ENCODE data around the gene HLA-G. TPM values are rescaled to one million over a fixed set of nuclear protein-coding genes. Genes with fewer than 3 reads are reported as not detected.

Gene HLA-G
- total and polyA plus RNA-seq, 2 donors = not detected

GRCh38 chr6:29806387-29806786, 21.2 kb upstream of the HLA-G start:
- WGBS = 91% methylated on average over 3 of the region's 3 CpGs
- H3K36me3 ChIP-seq (ENCODE audit: insufficient read depth) = no peaks in the 10 kb centered on the region
- H3K27ac ChIP-seq (ENCODE audit: low read depth) = no peak overlapping the region
- no peak for DNase-seq (ENCODE audit: extremely low spot score)
- no peak overlapping the region for H3K4me3 ChIP-seq (ENCODE audit: low read depth, low read length)
- no peaks in the 10 kb centered on the region for H3K4me1 ChIP-seq (ENCODE audit: insufficient read depth)

- H3K4me3 ChIP-seq (ENCODE audit: low read depth, low read length) = no peak overlapping the region
- no peaks in the 10 kb centered on the region for H3K36me3 ChIP-seq (ENCODE audit: insufficient read depth)
- H3K4me1 ChIP-seq (ENCODE audit: insufficient read depth) = no peaks in the 10 kb centered on the region
- no peak overlapping the region for H3K27ac ChIP-seq (ENCODE audit: low read depth)
- no peak for DNase-seq (ENCODE audit: extremely low spot score)
Measured at GRCh38 chr6:29809249-29809648, 18.4 kb upstream of the HLA-G start.

- 49% methylated on average over 2 of the region's 2 CpGs for WGBS
- no peak for DNase-seq (ENCODE audit: extremely low spot score)
- Histone ChIP-seq H3K4me3 (ENCODE audit: low read depth, low read length) (no peak overlapping the region), H3K4me1 (ENCODE audit: insufficient read depth) (no peaks in the 10 kb centered on the region), H3K27ac (ENCODE audit: low read depth) (no peak overlapping the region), H3K36me3 (ENCODE audit: insufficient read depth) (no peaks in the 10 kb centered on the region)
Measured at GRCh38 chr6:29810371-29810770, 17.3 kb upstream of the HLA-G start.

GRCh38 chr6:29811377-29811776, 16.2 kb upstream of the HLA-G start:
- WGBS = 76% methylated on average over 1 of the region's 1 CpG
- H3K27ac ChIP-seq (ENCODE audit: low read depth) = no peak overlapping the region
- H3K36me3 ChIP-seq (ENCODE audit: insufficient read depth) = no peaks in the 10 kb centered on the region
- H3K4me1 ChIP-seq (ENCODE audit: insufficient read depth) = no peaks in the 10 kb centered on the region
- no peak for DNase-seq (ENCODE audit: extremely low spot score)
- no peak overlapping the region for H3K4me3 ChIP-seq (ENCODE audit: low read depth, low read length)

- H3K4me3 ChIP-seq (ENCODE audit: low read depth, low read length) = no peak overlapping the region
- H3K27ac ChIP-seq (ENCODE audit: low read depth) = no peak overlapping the region
- DNase-seq (ENCODE audit: extremely low spot score) = no peak
- no peaks in the 10 kb centered on the region for H3K4me1 ChIP-seq (ENCODE audit: insufficient read depth)
- no peaks in the 10 kb centered on the region for H3K36me3 ChIP-seq (ENCODE audit: insufficient read depth)
- WGBS = 34% methylated on average over 1 of the region's 1 CpG
Measured at GRCh38 chr6:29813066-29813465, 14.6 kb upstream of the HLA-G start.

- no peaks in the 10 kb centered on the region for H3K4me1 ChIP-seq (ENCODE audit: insufficient read depth)
- no peak overlapping the region for H3K27ac ChIP-seq (ENCODE audit: low read depth)
- no peaks in the 10 kb centered on the region for H3K36me3 ChIP-seq (ENCODE audit: insufficient read depth)
- no peak overlapping the region for H3K4me3 ChIP-seq (ENCODE audit: low read depth, low read length)
- DNase-seq (ENCODE audit: extremely low spot score) = no peak
- 60% methylated on average over 7 of the region's 7 CpGs for WGBS
Measured at GRCh38 chr6:29813809-29814208, 13.8 kb upstream of the HLA-G start.

- H3K4me1 ChIP-seq (ENCODE audit: insufficient read depth) = no peaks in the 10 kb centered on the region
- no peaks in the 10 kb centered on the region for H3K36me3 ChIP-seq (ENCODE audit: insufficient read depth)
- H3K4me3 ChIP-seq (ENCODE audit: low read depth, low read length) = no peak overlapping the region
- DNase-seq (ENCODE audit: extremely low spot score) = no peak
- 58% methylated on average over 9 of the region's 9 CpGs for WGBS
- H3K27ac ChIP-seq (ENCODE audit: low read depth) = no peak overlapping the region
Measured at GRCh38 chr6:29814379-29815117, 13.1 kb upstream of the HLA-G start.

GRCh38 chr6:29815118-29815750, 12.4 kb upstream of the HLA-G start:
- no peaks in the 10 kb centered on the region for H3K36me3 ChIP-seq (ENCODE audit: insufficient read depth)
- H3K27ac ChIP-seq (ENCODE audit: low read depth) = no peak overlapping the region
- H3K4me1 ChIP-seq (ENCODE audit: insufficient read depth) = no peaks in the 10 kb centered on the region
- WGBS = 65% methylated on average over 7 of the region's 7 CpGs
- no peak for DNase-seq (ENCODE audit: extremely low spot score)
- no peak overlapping the region for H3K4me3 ChIP-seq (ENCODE audit: low read depth, low read length)

- 58% methylated on average over 1 of the region's 1 CpG for WGBS
- H3K27ac ChIP-seq (ENCODE audit: low read depth) = no peak overlapping the region
- no peaks in the 10 kb centered on the region for H3K36me3 ChIP-seq (ENCODE audit: insufficient read depth)
- H3K4me1 ChIP-seq (ENCODE audit: insufficient read depth) = no peaks in the 10 kb centered on the region
- DNase-seq (ENCODE audit: extremely low spot score) = no peak
- H3K4me3 ChIP-seq (ENCODE audit: low read depth, low read length) = no peak overlapping the region
Measured at GRCh38 chr6:29816030-29816429, 11.6 kb upstream of the HLA-G start.

- no peaks in the 10 kb centered on the region for H3K36me3 ChIP-seq (ENCODE audit: insufficient read depth)
- H3K4me1 ChIP-seq (ENCODE audit: insufficient read depth) = no peaks in the 10 kb centered on the region
- no peak overlapping the region for H3K27ac ChIP-seq (ENCODE audit: low read depth)
- WGBS = 86% methylated on average over 4 of the region's 4 CpGs
- DNase-seq (ENCODE audit: extremely low spot score) = no peak
- no peak overlapping the region for H3K4me3 ChIP-seq (ENCODE audit: low read depth, low read length)
Measured at GRCh38 chr6:29818892-29819291, 8.7 kb upstream of the HLA-G start.

- DNase-seq (ENCODE audit: extremely low spot score) = no peak
Measured at GRCh38 chr6:29824144-29824543, 3.5 kb upstream of the HLA-G start.

GRCh38 chr6:29825848-29826247, 1.8 kb upstream of the HLA-G start:
- peaks cover 2% of the 10 kb centered on the region for H3K4me1 ChIP-seq (ENCODE audit: insufficient read depth)
- H3K4me3 ChIP-seq (ENCODE audit: low read depth, low read length) = no peak overlapping the region
- H3K27ac ChIP-seq (ENCODE audit: low read depth) = no peak overlapping the region
- 60% methylated on average over 2 of the region's 2 CpGs for WGBS
- no peaks in the 10 kb centered on the region for H3K36me3 ChIP-seq (ENCODE audit: insufficient read depth)
- no peak for DNase-seq (ENCODE audit: extremely low spot score)

More at GRCh38 chr6:29824144-29824543, 3.5 kb upstream of the HLA-G start:
- peaks cover 2% of the 10 kb centered on the region for H3K4me1 ChIP-seq (ENCODE audit: insufficient read depth)
- H3K4me3 ChIP-seq (ENCODE audit: low read depth, low read length) = no peak overlapping the region
- no peaks in the 10 kb centered on the region for H3K36me3 ChIP-seq (ENCODE audit: insufficient read depth)
- H3K27ac ChIP-seq (ENCODE audit: low read depth) = no peak overlapping the region

GRCh38 chr6:29826271-29826670, 1.4 kb upstream of the HLA-G start:
- 55% methylated on average over 1 of the region's 1 CpG for WGBS
- DNase-seq (ENCODE audit: extremely low spot score) = no peak
- H3K4me1 ChIP-seq (ENCODE audit: insufficient read depth) = peaks cover 2% of the 10 kb centered on the region
- no peaks in the 10 kb centered on the region for H3K36me3 ChIP-seq (ENCODE audit: insufficient read depth)
- no peak overlapping the region for H3K4me3 ChIP-seq (ENCODE audit: low read depth, low read length)
- H3K27ac ChIP-seq (ENCODE audit: low read depth) = no peak overlapping the region

GRCh38 chr6:29828471-29828797, 809 bp downstream of the HLA-G start:
- Histone ChIP-seq H3K36me3 (ENCODE audit: insufficient read depth) (no peaks in the 10 kb centered on the region), H3K27ac (ENCODE audit: low read depth) (no peak overlapping the region), H3K4me1 (ENCODE audit: insufficient read depth) (peaks cover 2% of the 10 kb centered on the region), H3K4me3 (ENCODE audit: low read depth, low read length) (peak overlapping the region; percentile 29)
- 15% methylated on average over 26 of the region's 26 CpGs for WGBS
- DNase-seq (ENCODE audit: extremely low spot score) = no peak
